ENCODE data around the gene PRPH. TPM values are rescaled to one million over a fixed set of nuclear protein-coding genes. Genes with fewer than 3 reads are reported as not detected.
"Not testable (repeated sequence)": the region's sequence is repeated elsewhere in the genome, so short reads cannot be mapped to it uniquely, and the experiment has no call there.

Gene PRPH
- not detected for total RNA-seq
- long read RNA-seq: 0 reads

DNA sequence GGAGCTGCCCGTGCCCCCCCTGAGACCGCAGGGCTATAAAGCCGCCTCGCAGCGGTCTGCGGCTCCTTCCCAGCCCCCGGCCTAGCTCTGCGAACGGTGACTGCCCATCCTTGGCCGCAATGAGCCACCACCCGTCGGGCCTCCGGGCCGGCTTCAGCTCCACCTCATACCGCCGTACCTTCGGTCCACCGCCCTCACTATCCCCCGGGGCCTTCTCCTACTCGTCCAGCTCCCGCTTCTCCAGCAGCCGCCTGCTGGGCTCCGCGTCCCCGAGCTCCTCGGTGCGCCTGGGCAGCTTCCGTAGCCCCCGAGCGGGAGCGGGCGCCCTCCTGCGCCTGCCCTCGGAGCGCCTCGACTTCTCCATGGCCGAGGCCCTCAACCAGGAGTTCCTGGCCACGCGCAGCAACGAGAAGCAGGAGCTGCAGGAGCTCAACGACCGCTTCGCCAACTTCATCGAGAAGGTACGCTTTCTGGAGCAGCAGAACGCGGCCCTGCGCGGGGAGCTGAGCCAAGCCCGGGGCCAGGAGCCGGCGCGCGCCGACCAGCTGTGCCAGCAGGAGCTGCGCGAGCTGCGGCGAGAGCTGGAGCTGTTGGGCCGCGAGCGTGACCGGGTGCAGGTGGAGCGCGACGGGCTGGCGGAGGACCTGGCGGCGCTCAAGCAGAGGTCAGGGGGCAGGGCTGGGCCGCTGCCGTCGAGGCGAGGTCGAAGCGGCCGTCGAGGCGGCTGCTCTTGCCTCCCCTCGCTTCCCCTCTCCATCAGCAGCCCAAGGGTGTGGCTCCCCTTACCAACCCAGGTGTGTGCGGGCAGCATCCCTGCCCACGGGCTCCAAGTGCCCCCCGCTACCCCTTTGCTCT is at the start of gene PRPH:
TSS of gene PRPH (plus strand) at position 66 of the 855 bp plus-strand sequence. CDS start at position 120, 54 bp downstream.
- Histone ChIP-seq H3K27me3 (peaks cover 14 to 25% of the 10 kb centered on the region in 2 donors), H3K4me1 (no peaks in the 10 kb centered on the region), H3K27ac (no peak within 1 kb of the TSS), H3K4me3 (no peak within 1 kb of the TSS), H3K36me3 (no peaks in the 10 kb centered on the region), H3K9me3 (no peaks in the 10 kb centered on the region)
- ATAC-seq: no peak
- no peak for DNase-seq
- 4% methylated on average over 19 of the region's 82 CpGs for WGBS (ENCODE audit: insufficient coverage, low coverage, low lambda C conversion rate, missing lambda C conversion rate)
- no peak for TF ChIP-seq CTCF (IDR thresholded peaks at IDR 0.05)
- TF ChIP-seq POLR2A (IDR thresholded peaks at IDR 0.05): no peak
- intact Hi-C loops (cut with DNase I): no loop called here

DNA sequence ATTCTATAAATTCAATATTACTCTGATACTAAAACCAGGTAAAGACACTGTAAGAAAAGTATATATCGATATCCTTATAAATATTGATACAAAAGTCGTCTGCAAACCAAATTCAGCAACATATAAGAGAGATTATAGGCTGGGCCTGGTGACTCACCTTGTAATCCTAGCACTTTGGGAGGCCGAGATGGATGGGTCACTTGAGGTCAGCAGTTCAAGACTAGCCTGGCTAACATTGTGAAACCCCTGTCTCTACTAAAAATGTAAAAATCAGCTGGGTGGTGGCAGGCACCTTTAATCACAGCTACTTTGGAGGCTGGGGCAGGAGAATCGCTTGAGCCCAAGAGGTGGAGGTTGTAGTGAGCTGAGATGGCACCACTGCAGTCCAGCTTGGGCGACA is 43.6 kb upstream of the PRPH start:
- no peak for ATAC-seq
- TF ChIP-seq POLR2A (IDR thresholded peaks at IDR 0.05): no peak
- no peak for TF ChIP-seq CTCF (IDR thresholded peaks at IDR 0.05)
- no peak overlapping the region for H3K27ac ChIP-seq
- intact Hi-C loops (cut with DNase I): no loop called here
- 84% methylated on average over 5 of the region's 5 CpGs for WGBS (ENCODE audit: insufficient coverage, low coverage, low lambda C conversion rate, missing lambda C conversion rate)
- H3K4me1 ChIP-seq: no peaks in the 10 kb centered on the region
- no peak overlapping the region for H3K4me3 ChIP-seq
- no peaks in the 10 kb centered on the region for H3K27me3 ChIP-seq
- DNase-seq: no peak
- no peaks in the 10 kb centered on the region for H3K9me3 ChIP-seq
- no peaks in the 10 kb centered on the region for H3K36me3 ChIP-seq

DNA sequence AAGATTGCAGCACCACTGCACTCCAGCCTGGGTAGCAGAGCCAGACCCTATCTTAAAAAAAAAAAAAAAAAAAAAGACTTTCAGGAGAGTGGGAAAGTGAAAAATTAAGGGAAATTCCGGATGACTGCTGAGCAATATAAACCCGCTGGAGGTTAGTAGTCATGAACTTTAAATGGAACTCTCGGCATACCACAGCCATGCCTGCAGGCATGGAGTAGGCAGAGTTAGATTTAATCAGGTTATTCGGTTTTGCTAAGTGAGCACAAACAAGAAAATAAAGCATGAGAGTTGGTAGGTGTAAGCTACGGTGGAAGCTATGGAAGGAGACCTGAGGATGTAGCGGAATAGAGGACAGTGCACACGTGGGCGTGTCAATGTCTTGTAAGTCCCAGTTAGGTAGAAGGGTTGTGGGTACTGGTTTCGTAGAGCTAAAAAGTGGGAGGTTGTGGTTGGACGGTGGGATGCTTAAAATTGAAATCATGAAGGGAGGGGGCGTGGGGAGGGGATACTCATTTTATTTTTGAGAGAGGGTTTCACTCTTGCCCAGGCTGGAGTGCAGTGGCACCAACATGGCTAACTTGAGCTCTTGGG is 41.8 kb upstream of the PRPH start:
- H3K27me3 ChIP-seq: no peaks in the 10 kb centered on the region
- no peak overlapping the region for H3K27ac ChIP-seq
- no peak for ATAC-seq
- TF ChIP-seq POLR2A (IDR thresholded peaks at IDR 0.05) (no peak), CTCF (IDR thresholded peaks at IDR 0.05) (no peak)
- DNase-seq: no peak
- H3K4me3 ChIP-seq: no peak overlapping the region
- 90% methylated on average over 7 of the region's 11 CpGs for WGBS (ENCODE audit: insufficient coverage, low coverage, low lambda C conversion rate, missing lambda C conversion rate)
- no peaks in the 10 kb centered on the region for H3K36me3 ChIP-seq
- no peaks in the 10 kb centered on the region for H3K9me3 ChIP-seq
- no peaks in the 10 kb centered on the region for H3K4me1 ChIP-seq
- intact Hi-C loops (cut with DNase I): no loop called here

- WGBS (ENCODE audit: insufficient coverage, low coverage, low lambda C conversion rate, missing lambda C conversion rate): 93% methylated on average over 10 of the region's 10 CpGs
- H3K36me3 ChIP-seq; ATAC-seq; intact Hi-C loops (cut with DNase I); H3K9me3 ChIP-seq; H3K27ac ChIP-seq; H3K4me1 ChIP-seq; H3K27me3 ChIP-seq; DNase-seq; H3K4me3 ChIP-seq: not testable (repeated sequence)
Measured at GRCh38 chr12:49255456-49255855, 39.5 kb upstream of the PRPH start.
